Testis (tissue), 2 donors: ENCODE data around the gene FCMR.

Source experiments
- CTCF ChIP-seq, 3 experiments: fragments of 450-650 bp in 2 of 3; fragments of 200-600 bp in 1 of 3; sonication (generic) in 1 of 3; IDR thresholded peaks; one replicate each; pipeline ENCODE4 v1.5.1; 2016 to 2019; ENCODE audit warnings: antibody characterized with exemption in 3 of 3, mild to moderate bottlenecking in 2 of 3, moderate library complexity in 1 of 3
- POLR2A ChIP-seq: fragments of 450-650 bp; IDR thresholded peaks from one replicate; pipeline ENCODE4 v1.6.1; 2017; ENCODE audit warnings: antibody characterized with exemption, mild to moderate bottlenecking, moderate library complexity

GRCh38 chr1:206963740-206964139 lies 42.0 kb upstream of the FCMR start:
- TF ChIP-seq POLR2A (no peak), CTCF (IDR thresholded peaks at IDR 0.05) (no peak)
